ENCODE results near the gene TMEM53.
A peak's percentile ranks its signal among the peaks of the same experiment; 100 is the strongest.

DNA sequence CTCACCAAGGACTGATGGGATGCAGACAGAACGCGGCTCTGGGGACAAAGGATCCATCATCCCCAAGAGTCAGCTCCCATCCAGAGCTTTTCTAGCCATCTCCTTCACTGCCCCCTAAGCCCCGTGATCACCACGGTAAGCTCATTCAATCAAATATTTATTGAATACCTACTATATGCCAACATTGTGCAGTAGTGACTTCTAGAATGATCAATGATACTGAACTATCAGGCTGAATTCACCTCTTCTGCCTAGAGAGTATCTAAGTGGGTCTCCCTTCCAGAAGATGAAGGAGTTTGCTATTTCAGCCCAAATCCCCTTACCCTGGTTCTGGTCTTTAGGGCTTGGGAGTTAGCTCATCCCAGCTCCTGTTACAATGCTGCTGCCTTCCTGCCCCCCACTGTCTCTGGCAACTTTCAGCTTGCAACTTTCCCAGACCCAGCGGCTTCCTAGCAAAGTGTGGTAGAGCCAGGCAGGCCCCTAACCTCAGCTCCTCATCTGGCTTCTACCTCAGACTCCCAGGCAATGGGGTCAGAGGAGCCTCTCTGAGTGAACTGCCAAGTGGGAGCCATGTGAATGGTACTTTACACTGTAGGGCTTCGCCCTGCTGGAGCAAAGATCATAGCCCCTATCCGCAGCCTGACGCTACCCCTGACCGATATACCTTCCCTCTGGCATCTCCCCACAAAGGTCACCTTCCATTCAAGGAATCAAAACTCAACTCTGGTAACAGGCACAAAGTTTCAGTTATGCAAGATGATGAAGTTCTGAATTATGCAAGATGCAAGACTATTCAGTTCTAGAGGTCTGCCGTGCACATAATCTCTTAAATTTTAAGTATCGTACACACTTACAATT is 20.9 kb downstream of the TMEM53 start:
- TF ChIP-seq POLR2A (IDR thresholded peaks at IDR 0.05), result no peak
- TF ChIP-seq, protein P1, sequence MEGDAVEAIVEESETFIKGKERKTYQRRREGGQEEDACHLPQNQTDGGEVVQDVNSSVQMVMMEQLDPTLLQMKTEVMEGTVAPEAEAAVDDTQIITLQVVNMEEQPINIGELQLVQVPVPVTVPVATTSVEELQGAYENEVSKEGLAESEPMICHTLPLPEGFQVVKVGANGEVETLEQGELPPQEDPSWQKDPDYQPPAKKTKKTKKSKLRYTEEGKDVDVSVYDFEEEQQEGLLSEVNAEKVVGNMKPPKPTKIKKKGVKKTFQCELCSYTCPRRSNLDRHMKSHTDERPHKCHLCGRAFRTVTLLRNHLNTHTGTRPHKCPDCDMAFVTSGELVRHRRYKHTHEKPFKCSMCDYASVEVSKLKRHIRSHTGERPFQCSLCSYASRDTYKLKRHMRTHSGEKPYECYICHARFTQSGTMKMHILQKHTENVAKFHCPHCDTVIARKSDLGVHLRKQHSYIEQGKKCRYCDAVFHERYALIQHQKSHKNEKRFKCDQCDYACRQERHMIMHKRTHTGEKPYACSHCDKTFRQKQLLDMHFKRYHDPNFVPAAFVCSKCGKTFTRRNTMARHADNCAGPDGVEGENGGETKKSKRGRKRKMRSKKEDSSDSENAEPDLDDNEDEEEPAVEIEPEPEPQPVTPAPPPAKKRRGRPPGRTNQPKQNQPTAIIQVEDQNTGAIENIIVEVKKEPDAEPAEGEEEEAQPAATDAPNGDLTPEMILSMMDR (IDR thresholded peaks at IDR 0.05), result peak in 2 of 6 experiments; percentile 10 to 19
